GM12875 (cell line): ENCODE data around the gene MID2.

Experiments used
- H3K4me3 ChIP-seq: one replicate; pipeline ENCODE4 v1.5.1; 2011; ENCODE audit warnings: low read depth, low read length, control low read depth
- TF ChIP-seq, protein P1 (sequence below): IDR thresholded peaks from 2 replicates; pipeline ENCODE4 v1.5.1; 2011; ENCODE audit warnings: low read depth, mild to moderate bottlenecking, control low read depth, inconsistent platforms, low read length, moderate library complexity, borderline replicate concordance; ENCODE audit not compliant: insufficient read depth

Gene MID2

GRCh38 chrX:107968623-107969022 lies 143.0 kb downstream of the MID2 start:
- H3K4me3 ChIP-seq = no peak overlapping the region
- TF ChIP-seq, protein P1, sequence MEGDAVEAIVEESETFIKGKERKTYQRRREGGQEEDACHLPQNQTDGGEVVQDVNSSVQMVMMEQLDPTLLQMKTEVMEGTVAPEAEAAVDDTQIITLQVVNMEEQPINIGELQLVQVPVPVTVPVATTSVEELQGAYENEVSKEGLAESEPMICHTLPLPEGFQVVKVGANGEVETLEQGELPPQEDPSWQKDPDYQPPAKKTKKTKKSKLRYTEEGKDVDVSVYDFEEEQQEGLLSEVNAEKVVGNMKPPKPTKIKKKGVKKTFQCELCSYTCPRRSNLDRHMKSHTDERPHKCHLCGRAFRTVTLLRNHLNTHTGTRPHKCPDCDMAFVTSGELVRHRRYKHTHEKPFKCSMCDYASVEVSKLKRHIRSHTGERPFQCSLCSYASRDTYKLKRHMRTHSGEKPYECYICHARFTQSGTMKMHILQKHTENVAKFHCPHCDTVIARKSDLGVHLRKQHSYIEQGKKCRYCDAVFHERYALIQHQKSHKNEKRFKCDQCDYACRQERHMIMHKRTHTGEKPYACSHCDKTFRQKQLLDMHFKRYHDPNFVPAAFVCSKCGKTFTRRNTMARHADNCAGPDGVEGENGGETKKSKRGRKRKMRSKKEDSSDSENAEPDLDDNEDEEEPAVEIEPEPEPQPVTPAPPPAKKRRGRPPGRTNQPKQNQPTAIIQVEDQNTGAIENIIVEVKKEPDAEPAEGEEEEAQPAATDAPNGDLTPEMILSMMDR = no peak

DNA sequence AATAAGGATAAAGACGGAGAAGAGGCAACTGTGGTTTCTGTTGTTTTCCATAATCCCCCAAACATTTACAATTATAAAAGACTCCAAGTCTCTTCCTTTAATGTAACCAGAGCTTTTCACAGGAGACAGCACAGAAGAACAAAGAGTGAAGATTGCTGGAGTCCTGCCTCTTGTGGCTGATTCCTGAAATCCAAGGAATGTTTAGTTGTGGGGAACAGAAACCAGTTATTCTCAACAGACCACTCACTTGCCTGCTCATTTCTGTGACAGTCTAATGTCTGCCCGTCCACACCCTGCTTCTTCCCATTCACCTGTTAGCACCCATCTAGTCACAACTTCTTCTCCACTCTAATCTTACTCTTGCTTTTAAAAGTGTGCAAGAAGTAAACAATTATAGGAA lies 144.4 kb downstream of the MID2 start:
- TF ChIP-seq, protein P1 = no peak
- no peak overlapping the region for H3K4me3 ChIP-seq

GRCh38 chrX:107971636-107972035 lies 146.0 kb downstream of the MID2 start:
- TF ChIP-seq, protein P1 = no peak
- H3K4me3 ChIP-seq = no peak overlapping the region
